Parathyroid adenoma (tissue), 2 donors: ENCODE data around the gene C2CD4B.

Experiments used
- H2AFZ ChIP-seq: fragments of 300-600 bp; sonication (generic); one replicate; pipeline ENCODE4 v1.7.0; 2017; ENCODE audit warnings: antibody characterized with exemption, mild to moderate bottlenecking
- H3K27ac ChIP-seq: fragments of 300-600 bp; sonication (generic); one replicate; pipeline ENCODE4 v1.7.0; 2017
- H3K27me3 ChIP-seq: fragments of 300-600 bp; sonication (generic); one replicate; pipeline ENCODE4 v1.7.0; 2017; ENCODE audit warnings: low read length; ENCODE audit not compliant: control insufficient read depth, insufficient read depth
- H3K36me3 ChIP-seq: fragments of 300-600 bp; sonication (generic); one replicate; pipeline ENCODE4 v1.7.0; 2017; ENCODE audit warnings: low read length; ENCODE audit not compliant: control insufficient read depth, insufficient read depth
- H3K4me1 ChIP-seq: fragments of 300-600 bp; sonication (generic); one replicate; pipeline ENCODE4 v1.7.0; 2017; ENCODE audit warnings: control low read depth
- H3K4me2 ChIP-seq: fragments of 300-600 bp; sonication (generic); one replicate; pipeline ENCODE4 v1.7.0; 2017; ENCODE audit warnings: low read length
- H3K4me3 ChIP-seq: fragments of 300-600 bp; sonication (generic); one replicate; pipeline ENCODE4 v1.7.0; 2017; ENCODE audit warnings: low read depth, low read length
- H3K79me2 ChIP-seq: fragments of 300-600 bp; sonication (generic); one replicate; pipeline ENCODE4 v1.7.0; 2017; ENCODE audit warnings: control low read depth
- H3K9ac ChIP-seq: fragments of 300-600 bp; sonication (generic); one replicate; pipeline ENCODE4 v1.7.0; 2017; ENCODE audit warnings: mild to moderate bottlenecking
- H3K9me3 ChIP-seq: fragments of 300-600 bp; sonication (generic); one replicate; pipeline ENCODE4 v1.7.0; 2017; ENCODE audit warnings: low read length; ENCODE audit not compliant: control insufficient read depth
- CTCF ChIP-seq: fragments of 300-600 bp; sonication (generic); IDR thresholded peaks from one replicate; pipeline ENCODE4 v1.7.0; 2017; ENCODE audit warnings: antibody characterized with exemption, mild to moderate bottlenecking
- donor health status: primary hyperparathyroidism.

C2CD4B gene

GRCh38 chr15:62119874-62120273, 45.2 kb downstream of the C2CD4B start:
- Histone ChIP-seq H3K4me2 (no peak overlapping the region), H3K9ac (no peak overlapping the region), H3K4me1 (no peaks in the 10 kb centered on the region), H3K27ac (no peak overlapping the region), H3K4me3 (no peak overlapping the region), H3K9me3 (no peaks in the 10 kb centered on the region), H3K79me2 (no peaks in the 10 kb centered on the region), H2AFZ (no peak overlapping the region), H3K27me3 (no peaks in the 10 kb centered on the region), H3K36me3 (no peaks in the 10 kb centered on the region)
- TF ChIP-seq CTCF, result no peak

DNA sequence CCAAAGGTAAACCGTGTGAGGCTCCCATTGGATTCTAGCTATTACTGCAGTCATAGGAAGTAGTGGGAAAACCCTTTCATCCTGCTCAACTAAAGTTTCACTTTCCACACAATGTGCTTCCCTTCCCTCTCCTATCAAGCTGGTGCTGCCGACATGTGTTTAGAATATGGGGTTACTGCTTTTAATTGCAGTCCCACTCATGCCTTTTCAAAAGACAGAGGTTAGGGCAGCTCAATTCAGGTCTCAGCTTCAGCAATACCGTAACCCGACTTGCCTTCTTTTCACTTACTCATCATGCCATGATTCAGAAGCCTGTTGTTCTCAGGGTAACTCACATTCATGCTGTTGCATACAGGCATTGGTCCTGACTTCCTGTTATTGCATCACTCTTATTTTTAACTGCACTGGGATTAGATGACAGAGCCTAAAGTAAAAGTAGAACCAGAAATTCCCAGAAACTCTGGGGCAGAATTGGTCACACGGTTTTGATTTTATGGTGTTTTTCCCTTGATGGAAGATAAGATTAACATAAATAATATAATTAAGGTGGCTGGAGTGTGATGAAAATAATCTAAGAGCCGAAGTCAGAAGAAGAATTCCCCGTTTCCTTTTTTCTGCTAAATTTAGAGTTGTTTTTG, 45.7 kb downstream of the C2CD4B start:
- Histone ChIP-seq H3K4me1 (no peaks in the 10 kb centered on the region), H3K4me2 (no peak overlapping the region), H2AFZ (no peak overlapping the region), H3K9ac (no peak overlapping the region), H3K36me3 (no peaks in the 10 kb centered on the region), H3K27ac (peak overlapping the region; percentile 32), H3K27me3 (no peaks in the 10 kb centered on the region), H3K4me3 (no peak overlapping the region), H3K9me3 (no peaks in the 10 kb centered on the region), H3K79me2 (no peaks in the 10 kb centered on the region)
- no peak for TF ChIP-seq CTCF

DNA sequence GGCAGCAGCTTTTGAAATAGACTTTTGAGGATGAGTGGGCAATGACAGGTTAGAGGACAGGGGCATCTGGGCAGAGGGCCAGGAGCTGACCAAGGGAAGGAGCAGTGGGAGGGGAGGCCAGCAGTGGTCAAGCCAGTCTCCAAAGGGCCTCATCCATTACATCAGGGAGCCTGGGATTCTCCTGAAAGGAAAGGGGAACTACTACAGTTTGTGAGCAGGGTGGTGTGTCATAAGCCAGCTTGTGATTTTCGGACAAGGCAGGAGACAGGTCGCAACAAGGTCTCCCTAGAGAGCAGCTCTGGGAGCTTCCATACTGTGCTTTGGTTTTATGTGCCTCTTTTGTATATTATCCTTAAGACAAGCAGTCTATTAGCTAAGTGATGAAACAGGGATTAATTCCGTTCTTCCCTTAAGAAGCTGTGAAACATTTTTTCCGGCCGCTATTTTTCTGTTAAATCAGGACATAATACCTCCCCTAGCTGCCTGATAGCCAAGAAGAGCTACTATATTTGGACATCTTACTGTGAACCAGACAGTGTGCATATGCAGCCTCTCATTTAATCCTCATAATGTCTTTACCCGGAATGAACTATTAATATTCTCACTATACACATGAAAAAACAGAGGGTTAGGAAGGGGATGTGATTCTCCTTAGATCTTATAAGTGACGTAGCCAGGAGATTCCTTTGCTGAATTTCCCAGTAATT, 46.4 kb downstream of the C2CD4B start:
- no peak overlapping the region for H3K4me3 ChIP-seq

DNA sequence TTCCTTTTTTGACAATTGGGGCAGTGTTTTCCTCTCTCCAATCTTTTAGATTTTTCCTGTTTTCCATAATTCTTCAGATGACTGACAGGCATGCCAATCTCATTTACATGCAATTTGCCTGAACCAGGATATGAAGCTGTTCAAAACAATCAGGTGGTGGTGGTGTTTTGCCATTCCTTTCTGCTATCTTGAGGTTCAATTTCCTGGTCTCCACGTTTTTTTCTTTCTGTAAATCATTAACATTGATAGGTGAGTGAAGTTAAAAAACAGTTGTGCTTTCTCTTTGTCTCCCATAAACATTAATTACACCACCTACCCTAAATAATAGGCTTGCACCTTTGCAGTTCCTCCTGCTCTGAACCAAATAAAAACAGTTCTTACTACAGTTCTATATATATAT, 49.2 kb downstream of the C2CD4B start:
- no peak overlapping the region for H3K9ac ChIP-seq
- no peaks in the 10 kb centered on the region for H3K36me3 ChIP-seq
- no peaks in the 10 kb centered on the region for H3K9me3 ChIP-seq
- H3K4me2 ChIP-seq, result no peak overlapping the region
- no peak overlapping the region for H3K4me3 ChIP-seq
- H3K4me1 ChIP-seq, result no peaks in the 10 kb centered on the region
- TF ChIP-seq CTCF, result no peak
- H2AFZ ChIP-seq, result no peak overlapping the region
- H3K27me3 ChIP-seq, result no peaks in the 10 kb centered on the region
- H3K79me2 ChIP-seq, result no peaks in the 10 kb centered on the region
- no peak overlapping the region for H3K27ac ChIP-seq

More for the DNA sequence above, 46.4 kb downstream of the C2CD4B start:
- Histone ChIP-seq H3K36me3 (no peaks in the 10 kb centered on the region), H3K27me3 (no peaks in the 10 kb centered on the region), H3K4me2 (no peak overlapping the region), H3K79me2 (no peaks in the 10 kb centered on the region), H3K4me1 (no peaks in the 10 kb centered on the region), H3K27ac (peak overlapping the region; percentile 32), H3K9ac (no peak overlapping the region), H2AFZ (no peak overlapping the region), H3K9me3 (no peaks in the 10 kb centered on the region)
- TF ChIP-seq CTCF, result no peak
